Glomerular endothelial cell (primary cell): Measurements from ENCODE around the gene CC2D1B. TPM values are rescaled to one million over a fixed set of nuclear protein-coding genes. Genes with fewer than 3 reads are reported as not detected.

Experiments
- DNase-seq: peaks from one replicate; pipeline ENCODE4 v3.0.0-alpha.2; 2011; ENCODE audit warnings: low read depth, low spot score; ENCODE audit errors: extremely low read depth
- total RNA-seq: library from RNA; depleted of rRNA; stranded (reverse); fragments of >200 nt; gene quantifications from 2 replicates; pipeline ENCODE4 v1.2.3, GENCODE V29; 2015

CC2D1B gene
- total RNA-seq, 1 donor from 2014 or later, result 38.1 TPM

DNA sequence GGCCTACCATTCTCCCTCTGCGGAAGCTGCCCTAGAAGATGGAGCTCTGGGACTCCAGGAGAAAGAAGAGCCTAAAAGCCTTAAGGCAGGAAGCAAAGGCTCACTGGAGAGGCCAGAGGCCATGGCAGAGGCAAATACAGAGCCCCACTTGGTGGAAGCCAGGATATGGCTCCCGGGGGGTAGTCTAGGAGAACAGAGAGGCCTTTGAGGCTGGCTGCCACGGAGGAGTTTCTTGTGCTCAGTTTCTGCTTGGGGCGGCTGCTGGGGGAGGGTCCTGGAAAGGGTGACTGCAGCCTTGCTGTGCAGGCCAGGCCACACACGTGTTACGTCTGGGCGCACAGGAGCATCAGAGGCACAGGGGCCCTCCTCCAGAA, 5.4 kb downstream of the CC2D1B start:
- DNase-seq, result no peak

- DNase-seq, result no peak
These were observed 6.1 kb downstream of the CC2D1B start for GRCh38 chr1:52359676-52360594.

GRCh38 chr1:52358851-52359497, 7.0 kb downstream of the CC2D1B start:
- no peak for DNase-seq

DNA sequence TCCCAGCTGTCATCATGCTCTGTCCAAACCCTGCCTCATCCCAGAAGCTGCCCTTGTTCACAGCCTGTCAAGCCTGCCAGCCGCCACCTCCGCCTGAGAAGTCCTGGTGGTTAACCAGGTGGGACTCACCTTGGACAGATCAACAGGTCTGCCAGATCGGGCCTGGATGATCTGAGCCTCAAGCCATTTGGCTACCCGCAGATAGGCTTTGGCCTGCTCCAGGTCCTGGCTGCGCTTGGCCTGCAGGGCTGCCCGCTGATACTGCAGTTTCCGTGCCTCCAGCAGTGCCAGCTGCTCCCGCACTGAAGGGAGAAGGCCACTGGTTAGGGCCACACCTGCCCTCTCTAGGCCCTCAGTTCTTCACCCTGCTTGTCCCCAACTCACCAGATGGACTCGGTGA, 8.6 kb downstream of the CC2D1B start:
- no peak for DNase-seq

GRCh38 chr1:52356818-52357355, 9.1 kb downstream of the CC2D1B start:
- DNase-seq, result no peak

DNA sequence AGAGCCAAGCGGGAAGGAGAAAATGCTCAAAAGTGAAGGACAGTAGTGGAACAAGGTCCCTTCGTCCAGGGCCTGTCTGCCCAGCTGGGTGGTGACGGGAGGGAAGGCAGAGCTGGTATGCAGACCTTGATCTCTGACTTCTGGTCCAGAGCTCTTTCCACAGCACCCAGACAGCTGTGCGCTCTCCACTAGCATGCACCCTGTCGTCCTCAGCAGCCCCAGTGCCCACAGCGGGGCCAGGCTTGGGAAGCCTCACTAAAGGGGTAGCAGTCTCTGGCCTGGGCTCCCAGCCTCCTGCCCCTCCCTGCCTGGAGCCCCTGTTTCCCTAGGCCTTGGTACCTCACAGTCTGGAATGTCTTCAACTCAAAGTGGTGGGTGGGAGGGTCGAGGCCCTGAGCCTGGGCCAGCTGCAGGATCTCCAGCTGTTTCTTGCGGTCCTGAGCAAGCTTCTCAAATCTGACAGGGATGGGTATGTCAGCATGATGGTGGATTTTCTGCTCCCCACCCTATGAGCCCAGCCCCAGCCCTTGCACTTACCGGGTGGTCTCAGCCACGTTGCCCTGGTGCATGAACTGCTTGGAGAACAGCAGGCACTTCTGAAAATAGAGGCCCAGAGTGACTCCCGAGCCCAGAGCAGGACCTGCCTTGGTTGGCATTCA, 10.0 kb downstream of the CC2D1B start:
- DNase-seq, result no peak

GRCh38 chr1:52355436-52355835, 10.6 kb downstream of the CC2D1B start:
- no peak for DNase-seq

DNA sequence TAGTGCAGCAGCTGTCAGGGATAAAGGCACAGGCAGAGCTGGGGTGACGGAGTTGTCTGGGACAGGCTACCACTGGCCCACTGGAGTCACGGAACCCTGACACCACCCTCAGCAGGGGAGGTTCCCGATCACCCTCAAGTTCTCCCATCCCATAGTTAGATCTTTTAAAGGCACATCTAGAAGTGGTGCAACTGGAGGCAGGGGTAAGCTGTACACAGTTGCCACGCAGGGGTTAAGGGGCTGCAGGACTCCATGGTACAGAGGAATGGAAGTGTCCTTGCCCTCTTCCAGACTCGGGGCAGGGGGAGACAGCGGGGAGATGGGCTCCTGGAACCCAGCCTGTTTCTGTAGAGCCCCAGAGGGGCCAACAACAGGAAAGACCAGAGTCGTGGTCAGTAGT, 13.3 kb downstream of the CC2D1B start:
- DNase-seq, result no peak

GRCh38 chr1:52348704-52349300, 17.2 kb downstream of the CC2D1B start:
- DNase-seq, result no peak

DNA sequence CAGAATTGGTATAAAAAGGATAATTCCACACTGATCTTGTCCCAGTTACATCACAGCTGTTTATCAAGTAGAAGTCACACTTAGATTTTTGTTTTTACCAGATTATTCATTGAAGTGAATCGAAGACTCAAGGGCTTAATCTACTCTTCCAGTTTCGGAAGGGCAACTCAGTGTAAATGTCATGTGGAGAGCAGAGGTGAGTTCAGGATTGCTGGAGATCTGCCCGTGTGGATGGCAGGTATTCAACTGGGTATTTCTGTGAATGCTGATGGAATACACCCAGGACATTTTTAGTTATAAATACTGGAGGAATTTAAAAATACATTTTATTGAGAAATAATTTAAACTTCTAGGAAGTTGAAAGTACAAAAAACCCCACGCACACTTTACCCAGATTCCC, 19.4 kb downstream of the CC2D1B start:
- no peak for DNase-seq

DNA sequence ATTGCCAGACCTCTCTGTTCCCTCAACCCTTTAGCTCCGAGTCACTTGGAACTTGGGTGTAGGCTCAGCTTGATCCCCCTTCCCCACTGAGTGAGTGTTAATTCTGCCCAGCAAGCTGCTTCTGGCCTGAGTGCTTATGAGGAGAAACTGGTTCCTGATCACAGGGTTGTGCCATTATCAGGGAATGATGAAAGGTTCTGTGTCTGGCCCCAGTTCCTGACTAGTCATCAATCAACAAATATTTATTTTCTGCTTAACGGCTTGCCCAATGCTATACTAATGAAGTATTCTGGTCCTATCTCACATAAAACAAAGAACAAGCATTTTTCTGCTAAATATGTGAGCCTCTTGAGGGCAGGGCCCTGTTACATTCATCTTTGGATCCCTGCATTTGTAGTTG, 20.8 kb downstream of the CC2D1B start:
- no peak for DNase-seq

- DNase-seq, result no peak
These were observed 22.0 kb downstream of the CC2D1B start for GRCh38 chr1:52343979-52344378.

- no peak for DNase-seq
These were observed 24.2 kb downstream of the CC2D1B start for GRCh38 chr1:52341655-52342260.

GRCh38 chr1:52337439-52337838, 28.6 kb downstream of the CC2D1B start:
- DNase-seq, result no peak

- no peak for DNase-seq
These were observed 31.0 kb downstream of the CC2D1B start for GRCh38 chr1:52334906-52335528.

DNA sequence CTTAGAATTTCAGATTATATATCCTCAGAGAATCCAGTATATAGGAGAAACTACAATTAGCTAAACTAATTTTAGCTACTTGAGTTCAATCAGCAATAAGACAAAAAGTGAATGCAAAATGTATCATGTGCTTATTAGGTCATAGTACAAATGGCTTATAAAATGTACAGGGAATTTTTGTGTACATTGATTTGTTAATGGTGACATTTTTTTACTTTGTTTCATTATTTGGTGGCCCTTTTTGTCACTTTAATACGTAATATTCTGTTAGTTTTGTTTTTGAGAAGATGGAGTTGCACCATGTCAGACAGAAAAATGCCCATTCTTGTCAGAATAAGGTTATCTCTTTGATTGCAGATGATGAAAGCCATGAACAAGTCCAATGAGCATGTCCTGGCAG, 33.6 kb downstream of the CC2D1B start:
- DNase-seq, result no peak

DNA sequence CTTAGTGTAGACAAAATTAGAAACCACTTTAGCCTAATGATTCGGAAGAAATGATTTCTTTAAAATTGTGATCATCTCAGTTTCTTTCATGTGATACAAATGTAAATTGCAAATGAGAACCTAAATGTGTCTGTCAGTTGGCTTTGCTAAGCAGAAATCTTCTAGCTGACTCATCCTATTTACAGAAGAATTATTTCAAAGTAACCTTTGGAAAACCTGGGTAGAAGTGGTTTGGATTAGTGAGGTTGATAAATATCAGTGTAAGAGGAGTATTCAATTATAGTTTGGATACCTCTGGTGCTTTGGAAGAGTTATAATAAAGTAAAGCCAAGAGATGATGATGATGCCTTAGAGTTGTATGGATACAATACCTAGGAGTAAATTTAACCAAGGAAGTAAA, 37.4 kb downstream of the CC2D1B start:
- no peak for DNase-seq

- DNase-seq, result no peak
These were observed 40.2 kb downstream of the CC2D1B start for GRCh38 chr1:52325786-52326185.

DNA sequence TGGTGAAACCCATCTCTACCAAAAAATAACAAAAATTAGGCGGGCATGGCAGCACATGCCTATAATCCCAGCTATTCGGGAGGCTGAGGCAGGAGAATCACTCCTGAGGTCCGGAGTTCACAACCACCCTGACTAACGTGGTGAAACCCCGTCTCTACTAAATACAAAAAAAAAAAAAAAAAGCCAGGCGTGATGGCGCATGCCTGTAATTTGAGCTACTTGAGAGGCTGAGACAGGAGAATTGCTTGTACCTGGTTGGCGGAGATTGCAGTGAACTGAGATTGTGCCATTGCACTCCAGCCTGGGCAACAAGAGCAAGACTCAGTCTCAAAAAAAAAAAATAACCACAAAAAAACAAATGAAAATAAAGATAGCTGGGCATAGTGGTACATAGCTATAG, 42.3 kb downstream of the CC2D1B start:
- DNase-seq, result no peak

- DNase-seq, result no peak
These were observed 44.9 kb downstream of the CC2D1B start for GRCh38 chr1:52321061-52321460.
